Nephron (organoid): ENCODE results near the gene PROZ.

Source experiments
- H3K27ac Mint-ChIP-seq, 3 experiments: 2 replicates each; pipeline ENCODE4 v1.8.0; 2020; ENCODE audit warnings: mixed read lengths in 3 of 3, mild to moderate bottlenecking in 2 of 3, moderate library complexity in 1 of 3
- H3K27me3 Mint-ChIP-seq: 2 replicates; pipeline ENCODE4 v1.8.0; 2021; ENCODE audit warnings: low read depth, mild to moderate bottlenecking, moderate library complexity, mixed read lengths
- H3K36me3 Mint-ChIP-seq: 2 replicates; pipeline ENCODE4 v1.8.0; 2020; ENCODE audit warnings: low read depth, mixed read lengths
- H3K4me1 Mint-ChIP-seq: 2 replicates; pipeline ENCODE4 v1.8.0; 2020; ENCODE audit warnings: mixed read lengths
- H3K4me3 Mint-ChIP-seq, 3 experiments: 2 replicates each; pipeline ENCODE4 v1.8.0; 2020; ENCODE audit warnings: mild to moderate bottlenecking in 3 of 3, mixed read lengths in 3 of 3, moderate library complexity in 2 of 3
- H3K9me3 Mint-ChIP-seq: 2 replicates; pipeline ENCODE4 v1.8.0; 2020; ENCODE audit warnings: mixed read lengths
- TF ChIP-seq, protein P1 (sequence below), 3 experiments: fragments of 200-600 bp; sonication (generic); IDR thresholded peaks; one replicate each; pipeline ENCODE4 v1.5.0; 2021; ENCODE audit warnings: antibody characterized with exemption in 3 of 3; ENCODE audit not compliant: unreplicated experiment in 3 of 3

PROZ gene

DNA sequence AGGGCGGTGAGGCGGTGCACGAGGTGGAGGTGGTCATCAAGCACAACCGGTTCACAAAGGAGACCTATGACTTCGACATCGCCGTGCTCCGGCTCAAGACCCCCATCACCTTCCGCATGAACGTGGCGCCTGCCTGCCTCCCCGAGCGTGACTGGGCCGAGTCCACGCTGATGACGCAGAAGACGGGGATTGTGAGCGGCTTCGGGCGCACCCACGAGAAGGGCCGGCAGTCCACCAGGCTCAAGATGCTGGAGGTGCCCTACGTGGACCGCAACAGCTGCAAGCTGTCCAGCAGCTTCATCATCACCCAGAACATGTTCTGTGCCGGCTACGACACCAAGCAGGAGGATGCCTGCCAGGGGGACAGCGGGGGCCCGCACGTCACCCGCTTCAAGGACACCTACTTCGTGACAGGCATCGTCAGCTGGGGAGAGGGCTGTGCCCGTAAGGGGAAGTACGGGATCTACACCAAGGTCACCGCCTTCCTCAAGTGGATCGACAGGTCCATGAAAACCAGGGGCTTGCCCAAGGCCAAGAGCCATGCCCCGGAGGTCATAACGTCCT, 9.4 kb upstream of the PROZ start:
- H3K4me3 Mint-ChIP-seq, result no peak overlapping the region
- no peak overlapping the region for H3K27ac Mint-ChIP-seq
- H3K9me3 Mint-ChIP-seq, result no peaks in the 10 kb centered on the region
- peaks cover 17% of the 10 kb centered on the region for H3K4me1 Mint-ChIP-seq
- TF ChIP-seq, protein P1, sequence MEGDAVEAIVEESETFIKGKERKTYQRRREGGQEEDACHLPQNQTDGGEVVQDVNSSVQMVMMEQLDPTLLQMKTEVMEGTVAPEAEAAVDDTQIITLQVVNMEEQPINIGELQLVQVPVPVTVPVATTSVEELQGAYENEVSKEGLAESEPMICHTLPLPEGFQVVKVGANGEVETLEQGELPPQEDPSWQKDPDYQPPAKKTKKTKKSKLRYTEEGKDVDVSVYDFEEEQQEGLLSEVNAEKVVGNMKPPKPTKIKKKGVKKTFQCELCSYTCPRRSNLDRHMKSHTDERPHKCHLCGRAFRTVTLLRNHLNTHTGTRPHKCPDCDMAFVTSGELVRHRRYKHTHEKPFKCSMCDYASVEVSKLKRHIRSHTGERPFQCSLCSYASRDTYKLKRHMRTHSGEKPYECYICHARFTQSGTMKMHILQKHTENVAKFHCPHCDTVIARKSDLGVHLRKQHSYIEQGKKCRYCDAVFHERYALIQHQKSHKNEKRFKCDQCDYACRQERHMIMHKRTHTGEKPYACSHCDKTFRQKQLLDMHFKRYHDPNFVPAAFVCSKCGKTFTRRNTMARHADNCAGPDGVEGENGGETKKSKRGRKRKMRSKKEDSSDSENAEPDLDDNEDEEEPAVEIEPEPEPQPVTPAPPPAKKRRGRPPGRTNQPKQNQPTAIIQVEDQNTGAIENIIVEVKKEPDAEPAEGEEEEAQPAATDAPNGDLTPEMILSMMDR (IDR thresholded peaks at IDR 0.05; ENCODE audit: unreplicated experiment in 3 of 3), result no peak
- H3K27me3 Mint-ChIP-seq, result peaks cover 12% of the 10 kb centered on the region
- H3K36me3 Mint-ChIP-seq, result no peaks in the 10 kb centered on the region

DNA sequence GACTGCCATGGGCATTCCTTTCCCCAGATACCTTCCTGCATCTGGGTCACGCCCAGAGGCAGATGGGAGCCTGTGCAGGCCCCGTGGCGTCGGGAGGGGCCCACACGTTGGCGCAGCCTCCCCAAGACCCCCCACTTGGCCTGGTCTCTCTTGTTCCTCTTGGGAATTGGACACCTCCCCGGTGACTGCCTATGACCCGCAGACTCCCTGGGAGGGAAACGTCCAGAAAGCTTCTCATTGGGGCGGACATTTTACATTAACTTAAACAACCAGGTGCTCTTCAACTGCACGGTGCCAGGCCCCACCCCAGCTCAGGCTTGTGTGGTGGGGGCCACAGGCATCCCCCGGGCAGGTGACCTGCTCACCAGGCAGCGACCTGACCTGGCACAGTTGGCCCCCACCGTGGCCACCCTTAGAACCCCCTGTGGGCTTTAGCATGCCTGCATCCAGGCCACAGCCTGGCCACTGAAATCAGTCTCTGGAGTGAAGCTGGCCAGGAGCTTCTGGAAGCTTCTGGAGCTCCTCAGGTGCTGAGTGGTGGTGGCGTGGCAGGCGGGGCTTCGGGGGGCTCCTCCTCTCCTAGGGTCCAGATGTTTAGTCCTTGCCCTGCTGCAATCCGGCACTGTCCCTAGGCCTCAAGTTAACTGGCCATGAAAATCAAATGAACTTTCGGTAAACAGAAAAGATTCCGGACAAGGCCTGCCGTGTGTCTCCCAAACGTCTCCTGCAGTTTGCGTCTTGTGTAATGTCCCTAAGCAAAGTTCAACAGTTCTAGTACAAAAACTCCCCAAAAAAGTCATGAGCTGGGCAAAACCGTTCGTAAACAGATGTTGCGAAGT, 8.5 kb upstream of the PROZ start:
- H3K27me3 Mint-ChIP-seq, result peaks cover 12% of the 10 kb centered on the region
- no peak overlapping the region for H3K4me3 Mint-ChIP-seq

DNA sequence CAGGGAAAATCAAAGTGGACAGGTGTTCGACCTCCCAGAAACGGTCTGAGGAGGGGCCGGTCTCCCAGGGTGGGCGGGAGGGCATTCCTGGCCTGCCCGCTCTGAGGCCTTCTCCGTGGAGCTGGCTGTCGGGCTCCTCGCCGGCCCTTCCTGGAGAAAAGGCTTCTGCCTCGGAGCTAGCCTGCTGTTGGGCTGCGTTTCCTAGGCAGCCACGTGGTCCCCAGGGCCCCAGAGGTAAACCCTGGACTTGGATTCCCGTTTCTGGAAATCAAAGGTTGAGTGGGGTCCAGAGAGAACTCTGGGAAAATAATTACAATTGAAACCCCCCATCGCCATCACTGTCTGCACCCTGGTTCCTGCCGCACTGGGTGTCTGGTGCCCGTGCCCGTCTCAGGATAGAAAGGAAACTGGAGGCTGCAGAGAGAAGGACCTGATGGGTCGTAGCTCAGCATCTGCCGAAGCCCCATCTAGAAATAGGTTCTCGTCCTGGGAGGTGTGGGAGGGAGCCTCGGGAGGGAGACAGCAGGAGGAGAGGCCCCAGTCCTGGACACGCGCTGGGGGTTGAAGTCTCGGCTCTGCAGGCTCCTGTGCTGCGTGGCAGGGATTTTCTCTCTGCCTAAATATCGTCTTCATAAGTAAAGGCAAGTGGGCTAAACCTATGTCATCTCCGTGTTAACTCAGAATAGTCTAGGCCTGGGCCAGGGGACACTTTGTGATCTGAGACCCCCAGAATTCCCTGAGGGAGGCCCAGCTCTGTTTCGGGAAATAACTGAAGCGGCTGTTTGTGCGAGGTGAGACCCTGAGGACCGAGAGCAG, 7.7 kb upstream of the PROZ start:
- Mint-ChIP-seq H3K27me3 (peaks cover 12% of the 10 kb centered on the region), H3K9me3 (no peaks in the 10 kb centered on the region), H3K36me3 (no peaks in the 10 kb centered on the region), H3K4me1 (peaks cover 23% of the 10 kb centered on the region), H3K4me3 (peak overlapping the region; percentile 43 to 65 (median 49)), H3K27ac (peak overlapping the region in 2 of 3 experiments; percentile 22 to 84)
- TF ChIP-seq, protein P1 (IDR thresholded peaks at IDR 0.05; ENCODE audit: unreplicated experiment in 3 of 3), result no peak

More for the DNA sequence above, 8.5 kb upstream of the PROZ start:
- Mint-ChIP-seq H3K27ac (peak overlapping the region in 2 of 3 experiments; percentile 22 to 49), H3K9me3 (no peaks in the 10 kb centered on the region), H3K36me3 (no peaks in the 10 kb centered on the region), H3K4me1 (peaks cover 21% of the 10 kb centered on the region)
- TF ChIP-seq, protein P1 (IDR thresholded peaks at IDR 0.05; ENCODE audit: unreplicated experiment in 3 of 3), result no peak

DNA sequence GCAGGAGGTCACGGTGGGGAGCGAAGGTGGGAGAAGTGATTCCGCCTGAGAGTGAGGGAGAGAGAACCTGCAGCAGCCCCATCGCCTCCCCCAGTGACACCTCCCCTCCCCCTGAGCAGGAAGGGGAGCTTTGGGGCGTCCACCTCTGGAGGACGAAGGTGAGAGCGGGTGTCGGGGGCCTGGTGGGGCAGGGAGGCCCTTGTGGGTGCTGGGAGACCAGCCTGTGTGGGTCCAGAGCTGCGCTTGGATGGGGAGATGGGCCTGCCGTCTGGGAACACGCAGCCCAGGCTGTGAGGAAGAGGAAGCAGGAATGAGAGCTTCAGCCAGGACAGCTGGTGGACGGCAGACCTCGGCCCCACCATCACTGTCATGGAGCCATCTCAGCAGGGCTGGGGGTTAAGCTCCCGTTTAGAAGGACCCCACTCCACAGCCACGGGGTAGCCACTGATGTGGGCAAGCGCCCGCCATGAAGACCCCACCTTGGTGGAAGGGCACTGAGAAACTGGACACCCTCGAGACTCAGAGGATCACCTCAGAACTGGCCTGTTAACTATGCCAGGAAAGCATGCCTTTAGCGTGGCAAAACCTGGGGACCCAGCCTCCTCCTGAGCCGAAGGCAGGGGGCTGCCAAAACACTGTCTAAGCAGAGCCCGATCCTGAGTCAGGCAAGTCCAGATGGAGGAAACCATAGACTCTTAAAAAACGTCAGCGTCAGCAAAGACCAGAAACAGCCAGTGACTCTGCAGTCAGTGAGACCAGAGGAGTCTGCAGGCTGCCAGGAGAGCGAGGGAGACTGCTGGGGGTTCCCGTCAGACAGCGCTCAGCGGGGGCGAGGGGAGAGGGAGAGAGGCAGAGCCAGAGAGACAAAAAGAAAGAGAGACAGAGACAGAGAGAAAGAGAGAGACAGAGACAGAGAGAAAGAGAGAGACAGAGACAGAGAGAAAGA, 6.4 kb upstream of the PROZ start:
- TF ChIP-seq, protein P1 (IDR thresholded peaks at IDR 0.05; ENCODE audit: unreplicated experiment in 3 of 3), result no peak
- Mint-ChIP-seq H3K4me1 (peaks cover 23% of the 10 kb centered on the region), H3K27me3 (peaks cover 12% of the 10 kb centered on the region), H3K4me3 (peak overlapping the region; percentile 84 to 89 (median 88)), H3K9me3 (no peaks in the 10 kb centered on the region), H3K36me3 (no peaks in the 10 kb centered on the region), H3K27ac (peak overlapping the region; percentile 78 to 96 (median 90))

GRCh38 chr13:113152691-113152983, 5.8 kb upstream of the PROZ start:
- Mint-ChIP-seq H3K9me3 (no peaks in the 10 kb centered on the region), H3K27ac (peak overlapping the region; percentile 78 to 96 (median 90))
- TF ChIP-seq, protein P1 (IDR thresholded peaks at IDR 0.05; ENCODE audit: unreplicated experiment in 3 of 3), result no peak

More at GRCh38 chr13:113152691-113152983, 5.8 kb upstream of the PROZ start:
- Mint-ChIP-seq H3K36me3 (no peaks in the 10 kb centered on the region), H3K4me1 (peaks cover 23% of the 10 kb centered on the region), H3K27me3 (peaks cover 12% of the 10 kb centered on the region), H3K4me3 (peak overlapping the region; percentile 84 to 89 (median 88))
